Measurements from ENCODE around the gene NCR3LG1. TPM values are rescaled to one million over a fixed set of nuclear protein-coding genes. Genes with fewer than 3 reads are reported as not detected.
"Not testable (repeated sequence)": the region's sequence is repeated elsewhere in the genome, so short reads cannot be mapped to it uniquely, and the experiment has no call there.

The NCR3LG1 gene
- polyA plus RNA-seq, 5 donors = 0.54 to 0.99 (median 0.61) TPM

GRCh38 chr11:17410606-17411379 is 59.2 kb downstream of the NCR3LG1 start:
- no peak for DNase-seq

- DNase-seq = no peak
Measured at GRCh38 chr11:17411418-17411817, 59.8 kb downstream of the NCR3LG1 start.

GRCh38 chr11:17412488-17413180 is 61.0 kb downstream of the NCR3LG1 start:
- no peak for DNase-seq

- DNase-seq = peak; percentile 55 to 56
Measured at GRCh38 chr11:17413414-17414316, 62.1 kb downstream of the NCR3LG1 start.

GRCh38 chr11:17414317-17414737 is 62.7 kb downstream of the NCR3LG1 start:
- DNase-seq = no peak

- DNase-seq = no peak
Measured at GRCh38 chr11:17414992-17415391, 63.4 kb downstream of the NCR3LG1 start.

GRCh38 chr11:17415523-17416104 is 64.0 kb downstream of the NCR3LG1 start:
- no peak for DNase-seq

GRCh38 chr11:17416492-17416891 is 64.9 kb downstream of the NCR3LG1 start:
- no peak for DNase-seq

GRCh38 chr11:17418444-17419081 is 67.0 kb downstream of the NCR3LG1 start:
- no peak for DNase-seq

GRCh38 chr11:17421781-17422180 is 70.2 kb downstream of the NCR3LG1 start:
- DNase-seq = no peak

GRCh38 chr11:17423533-17424310 is 72.1 kb downstream of the NCR3LG1 start:
- no peak for DNase-seq

GRCh38 chr11:17426233-17426632 is 74.6 kb downstream of the NCR3LG1 start:
- DNase-seq = not testable (repeated sequence)

Other genes starting within 250 kb of the NCR3LG1 start
- 10 to 100 TPM; 34.7 to 67.0 (median 61.3) TPM for gene PIK3C2A, start 143.8 kb upstream of the NCR3LG1 start, polyA plus RNA-seq (ENCODE audit: insufficient read depth in 1 of 5, insufficient read length in 5 of 5, low replicate concordance in 1 of 5)
- 100 to 1,000 TPM in 2 of 5 donors, 10 to 100 TPM in 3; 75.4 to 113 (median 99.4) TPM for gene NUCB2, start 75.1 kb upstream of the NCR3LG1 start, polyA plus RNA-seq (ENCODE audit: insufficient read depth in 1 of 5, insufficient read length in 5 of 5, low replicate concordance in 1 of 5)
- gene KCNJ11, start 36.9 kb downstream of the NCR3LG1 start, polyA plus RNA-seq (ENCODE audit: insufficient read depth in 1 of 5, insufficient read length in 5 of 5, low replicate concordance in 1 of 5) = 10 to 100 TPM in 2 of 5 donors, 1 to 10 TPM in 3; 4.4 to 11.9 (median 6.4) TPM
- gene ABCC8, start 125.0 kb downstream of the NCR3LG1 start, polyA plus RNA-seq (ENCODE audit: insufficient read depth in 1 of 5, insufficient read length in 5 of 5, low replicate concordance in 1 of 5) = 1 to 10 TPM; 5.2 to 8.5 (median 5.9) TPM
- gene USH1C, start 192.6 kb downstream of the NCR3LG1 start, polyA plus RNA-seq (ENCODE audit: insufficient read depth in 1 of 5, insufficient read length in 5 of 5, low replicate concordance in 1 of 5) = under 1 TPM; 0.26 to 0.88 (median 0.33) TPM
- gene OTOG, start 195.5 kb downstream of the NCR3LG1 start, polyA plus RNA-seq (ENCODE audit: insufficient read depth in 1 of 5, insufficient read length in 5 of 5, low replicate concordance in 1 of 5) = under 1 TPM; 0.06 to 0.24 (median 0.14) TPM

Measured in right lung (tissue), 5 donors.